ENCODE data around the gene BMF.

Gene BMF

GRCh38 chr15:40108855-40109735 is at the start of gene BMF:
Gene BMF, minus strand, starts transcription at chr15:40108879. Its CDS starts 2,793 bp downstream, at chr15:40106086.
- peak within 1 kb of the TSS; percentile 86 for H3K27ac ChIP-seq
- peak; percentile 43 for TF ChIP-seq CTCF (conservative IDR thresholded peaks at IDR 0.05)

GRCh38 chr15:40157778-40158447 is 49.2 kb upstream of the BMF start:
- TF ChIP-seq CTCF (conservative IDR thresholded peaks at IDR 0.05), result no peak
- no peak overlapping the region for H3K27ac ChIP-seq

GRCh38 chr15:40155270-40155910 is 46.7 kb upstream of the BMF start:
- peak overlapping the region; percentile 65 for H3K27ac ChIP-seq
- no peak for TF ChIP-seq CTCF (conservative IDR thresholded peaks at IDR 0.05)

GRCh38 chr15:40154821-40155220 is 46.1 kb upstream of the BMF start:
- H3K27ac ChIP-seq, result peak overlapping the region; percentile 65; the same call in 1 of the 2 replicates

GRCh38 chr15:40151991-40152390 is 43.3 kb upstream of the BMF start:
- no peak for TF ChIP-seq CTCF (conservative IDR thresholded peaks at IDR 0.05)
- H3K27ac ChIP-seq, result no peak overlapping the region

- no peak overlapping the region for H3K27ac ChIP-seq
- TF ChIP-seq CTCF (conservative IDR thresholded peaks at IDR 0.05), result no peak
Observed at GRCh38 chr15:40151499-40151898, 42.8 kb upstream of the BMF start.

GRCh38 chr15:40150163-40150925 is 41.7 kb upstream of the BMF start:
- H3K27ac ChIP-seq, result no peak overlapping the region
- TF ChIP-seq CTCF (conservative IDR thresholded peaks at IDR 0.05), result no peak
